Retinal pigment epithelial cell (primary cell): ENCODE measurements around the gene ROS1.

ENCODE experiments used
- DNase-seq: peaks from one replicate; pipeline ENCODE4 v3.0.0-alpha.2; 2010; ENCODE audit warnings: low read depth
- H3K4me3 ChIP-seq: 2 replicates; pipeline ENCODE4 v1.5.1; 2011; ENCODE audit warnings: mild to moderate bottlenecking, low read length, control low read depth, moderate library complexity
- TF ChIP-seq, protein P1 (sequence below): conservative IDR thresholded peaks from 2 replicates; pipeline ENCODE4 v1.5.1; 2011; ENCODE audit warnings: low read depth, low read length, control low read depth, inconsistent platforms

Gene ROS1

DNA sequence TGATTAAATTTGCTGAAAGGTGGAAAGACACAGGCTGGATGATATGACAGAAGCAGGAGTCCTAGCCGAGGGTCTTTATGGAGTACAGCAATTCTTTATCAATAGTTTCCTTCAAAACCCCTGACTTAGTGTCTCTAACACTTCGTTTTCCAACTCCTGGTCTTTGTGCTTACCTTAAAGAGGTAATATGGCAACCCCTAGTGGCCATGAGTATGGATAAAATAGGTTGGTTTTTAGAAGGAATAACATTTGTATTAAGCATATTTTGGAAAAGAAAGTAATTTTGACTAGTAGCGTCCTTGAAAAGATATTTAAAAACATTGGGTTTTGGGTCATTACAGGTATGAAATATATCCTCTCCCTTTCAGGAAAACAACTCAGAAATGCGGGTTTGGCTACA is 108.5 kb downstream of the ROS1 start:
- no peak overlapping the region for H3K4me3 ChIP-seq
- TF ChIP-seq, protein P1, sequence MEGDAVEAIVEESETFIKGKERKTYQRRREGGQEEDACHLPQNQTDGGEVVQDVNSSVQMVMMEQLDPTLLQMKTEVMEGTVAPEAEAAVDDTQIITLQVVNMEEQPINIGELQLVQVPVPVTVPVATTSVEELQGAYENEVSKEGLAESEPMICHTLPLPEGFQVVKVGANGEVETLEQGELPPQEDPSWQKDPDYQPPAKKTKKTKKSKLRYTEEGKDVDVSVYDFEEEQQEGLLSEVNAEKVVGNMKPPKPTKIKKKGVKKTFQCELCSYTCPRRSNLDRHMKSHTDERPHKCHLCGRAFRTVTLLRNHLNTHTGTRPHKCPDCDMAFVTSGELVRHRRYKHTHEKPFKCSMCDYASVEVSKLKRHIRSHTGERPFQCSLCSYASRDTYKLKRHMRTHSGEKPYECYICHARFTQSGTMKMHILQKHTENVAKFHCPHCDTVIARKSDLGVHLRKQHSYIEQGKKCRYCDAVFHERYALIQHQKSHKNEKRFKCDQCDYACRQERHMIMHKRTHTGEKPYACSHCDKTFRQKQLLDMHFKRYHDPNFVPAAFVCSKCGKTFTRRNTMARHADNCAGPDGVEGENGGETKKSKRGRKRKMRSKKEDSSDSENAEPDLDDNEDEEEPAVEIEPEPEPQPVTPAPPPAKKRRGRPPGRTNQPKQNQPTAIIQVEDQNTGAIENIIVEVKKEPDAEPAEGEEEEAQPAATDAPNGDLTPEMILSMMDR: peak; percentile 56
- DNase-seq: peak; percentile 4

DNA sequence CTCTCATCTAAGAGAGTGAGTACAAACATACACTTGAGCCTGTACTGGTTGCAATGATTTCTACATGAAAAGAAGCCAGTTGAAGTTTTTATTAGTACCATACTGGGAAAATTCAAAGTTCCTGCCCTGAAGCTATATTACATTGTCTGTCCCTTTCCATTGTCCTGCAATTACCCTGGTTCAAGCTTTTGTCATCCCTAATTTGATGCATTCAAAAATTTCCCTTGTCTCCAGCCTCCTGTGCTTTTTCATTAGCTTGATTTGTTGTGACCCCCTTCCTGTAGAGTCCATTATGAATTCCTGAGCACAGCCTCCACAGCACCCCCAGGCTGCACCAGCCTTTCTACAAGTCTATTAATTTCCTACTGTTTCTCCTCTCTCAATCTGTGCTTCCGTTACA is 114.0 kb downstream of the ROS1 start:
- no peak overlapping the region for H3K4me3 ChIP-seq
- DNase-seq: no peak
- TF ChIP-seq, protein P1: no peak

DNA sequence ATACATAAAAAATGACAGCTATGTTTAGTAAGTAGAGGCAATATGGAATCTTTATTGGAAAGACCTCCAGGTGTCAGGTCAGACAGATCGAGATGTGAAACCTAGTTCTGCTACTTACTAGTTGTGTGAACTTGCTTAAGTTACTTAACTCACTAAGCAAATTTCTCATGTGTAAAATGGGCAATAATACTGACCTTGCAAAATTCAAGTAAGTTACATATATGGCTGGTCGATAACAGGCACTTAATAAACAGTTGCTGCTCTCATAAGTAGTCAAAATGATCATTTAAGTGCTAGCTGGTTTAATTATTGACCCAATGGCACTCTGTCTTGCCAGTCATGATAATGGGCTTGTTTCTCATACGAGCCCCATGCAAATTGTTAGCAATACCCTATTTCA is 114.4 kb downstream of the ROS1 start:
- H3K4me3 ChIP-seq: no peak overlapping the region
- TF ChIP-seq, protein P1: no peak
- no peak for DNase-seq

DNA sequence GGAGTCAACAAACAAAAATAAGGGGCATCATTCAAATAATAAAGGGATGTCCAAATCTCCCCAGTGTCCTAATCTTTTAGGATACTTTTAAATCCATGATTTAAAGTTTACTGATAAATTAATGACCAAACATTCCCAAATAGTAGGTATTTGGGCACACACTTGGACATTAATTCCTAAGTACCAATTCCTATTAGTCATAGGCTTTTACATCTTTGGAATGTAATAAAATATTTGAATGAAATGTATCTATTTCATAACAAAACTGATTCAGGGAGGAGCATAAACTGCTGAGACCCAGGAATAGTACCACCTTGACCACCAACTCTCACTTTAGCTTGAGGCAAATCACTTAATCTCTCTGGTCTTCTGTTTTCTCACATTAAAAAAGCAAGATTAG is 116.1 kb downstream of the ROS1 start:
- no peak for DNase-seq
- TF ChIP-seq, protein P1: no peak

DNA sequence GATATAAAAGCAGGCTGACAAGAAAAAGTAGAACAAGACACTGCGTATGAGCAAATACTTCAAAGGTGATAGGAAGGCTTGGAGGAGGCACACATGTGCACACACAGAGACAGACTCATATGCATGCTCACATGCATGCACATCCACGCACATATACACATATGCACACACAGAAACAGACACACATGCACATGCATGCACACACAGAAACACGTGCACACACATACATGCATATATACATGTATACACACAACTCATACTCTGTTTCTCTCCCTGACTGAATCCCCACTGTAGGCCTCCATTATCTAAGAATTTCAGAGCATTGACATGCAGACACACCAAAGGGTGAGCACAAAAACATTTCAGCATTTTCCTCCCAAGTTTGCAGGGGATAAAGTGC is 116.7 kb downstream of the ROS1 start:
- DNase-seq: no peak

More for the DNA sequence above, 116.1 kb downstream of the ROS1 start:
- H3K4me3 ChIP-seq: no peak overlapping the region

DNA sequence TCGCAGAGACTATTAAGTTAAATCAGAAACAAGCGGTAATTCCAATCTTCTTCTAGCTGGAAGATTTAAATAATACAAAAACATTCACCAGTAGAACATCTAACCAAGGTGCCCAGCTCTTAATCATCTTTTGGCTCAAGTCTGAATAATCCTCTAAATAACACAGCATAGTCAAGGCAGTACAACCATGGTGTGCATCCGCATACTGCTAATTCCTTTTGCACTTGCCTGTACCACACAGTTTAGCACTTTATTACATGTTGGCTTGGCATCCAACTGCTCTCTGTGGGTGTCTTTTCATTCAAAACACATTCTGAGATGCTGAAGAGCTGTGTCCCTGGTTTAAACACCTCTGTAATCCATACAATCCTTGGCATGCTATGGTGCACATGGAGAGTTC is 118.1 kb downstream of the ROS1 start:
- no peak for DNase-seq
- TF ChIP-seq, protein P1: no peak
- no peak overlapping the region for H3K4me3 ChIP-seq

More for the DNA sequence above, 116.7 kb downstream of the ROS1 start:
- H3K4me3 ChIP-seq: no peak overlapping the region
- TF ChIP-seq, protein P1: no peak

DNA sequence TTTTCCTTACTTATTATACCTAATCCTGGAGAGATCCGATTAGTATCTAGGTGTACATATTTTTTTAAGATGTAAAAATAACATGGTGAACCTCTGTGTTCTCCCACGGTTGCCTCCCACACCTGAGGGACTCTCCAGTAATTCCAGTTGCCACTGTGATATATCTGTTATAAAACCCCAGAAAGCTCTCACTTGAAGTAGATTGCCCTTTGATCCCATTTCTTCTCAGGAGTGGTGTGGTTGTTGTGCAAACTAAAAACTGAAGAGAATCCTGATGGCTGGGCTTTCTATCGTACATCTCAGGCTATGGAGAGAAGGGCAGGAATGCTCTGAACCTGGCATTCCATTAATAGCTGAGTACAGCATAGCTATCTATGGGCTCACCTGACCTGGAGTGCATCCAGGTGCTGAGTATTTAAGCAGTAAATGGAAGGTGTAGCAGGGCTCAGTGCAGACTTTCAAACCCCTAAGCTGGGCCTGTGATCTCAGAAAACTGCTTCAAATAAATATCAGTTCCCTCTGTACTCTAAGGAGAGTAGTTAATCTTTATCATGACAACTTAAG is 119.4 kb downstream of the ROS1 start:
- no peak overlapping the region for H3K4me3 ChIP-seq
- TF ChIP-seq, protein P1: no peak
- DNase-seq: no peak
